Posterior cingulate gyrus (tissue), 11 donors: ENCODE data around the gene PEX6.
"Not testable (repeated sequence)": the region's sequence is repeated elsewhere in the genome, so short reads cannot be mapped to it uniquely, and the experiment has no call there.

Source experiments
- DNase-seq, 10 donors: peaks; one replicate each; pipeline versions ENCODE4 v3.0.0 to v3.0.0-alpha.2; 2020 to 2021; ENCODE audit warnings: mixed read lengths in 3 of 10
- intact Hi-C: fragments of 100-400 bp; cut with DNase I; formaldehyde crosslinking; loops from one replicate; pipeline ENCODE4 v1.15.1; 2023

The PEX6 gene

GRCh38 chr6:42968783-42969182 lies 10.2 kb downstream of the PEX6 start:
- intact Hi-C loops, result no loop called here
- DNase-seq, result peak in 1 of 10 donors; percentile 32

- intact Hi-C loops, result no loop called here
- peak in 1 of 10 donors; percentile 38 for DNase-seq
Observed at GRCh38 chr6:42968126-42968701, 10.8 kb downstream of the PEX6 start.

- intact Hi-C loops, result no loop called here
- DNase-seq, result peak in 1 of 10 donors; percentile 59
Observed at GRCh38 chr6:42967228-42967627, 11.8 kb downstream of the PEX6 start.

GRCh38 chr6:42966571-42966970 lies 12.4 kb downstream of the PEX6 start:
- intact Hi-C loops, result no loop called here
- DNase-seq, result peak in 1 of 10 donors; percentile 39

- intact Hi-C loops, result no loop called here
- peak in 4 of 10 donors; percentile 22 to 85 (median 54) for DNase-seq
Observed at GRCh38 chr6:42963855-42964605, 15.0 kb downstream of the PEX6 start.

GRCh38 chr6:42963179-42963854 lies 15.7 kb downstream of the PEX6 start:
- intact Hi-C loops, result no loop called here
- DNase-seq, result peak in 3 of 10 donors; percentile 73 to 81 (median 77)

- intact Hi-C loops, result no loop called here
- DNase-seq, result peak in 3 of 10 donors; percentile 50 to 81 (median 63)
Observed at GRCh38 chr6:42962502-42963178, 16.3 kb downstream of the PEX6 start.

- peak in 4 of 10 donors; percentile 24 to 69 (median 46) for DNase-seq
- intact Hi-C loops, result no loop called here
Observed at GRCh38 chr6:42962096-42962495, 16.9 kb downstream of the PEX6 start.

- DNase-seq, result no peak
- intact Hi-C loops, result no loop called here
Observed at GRCh38 chr6:42961020-42961470, 17.9 kb downstream of the PEX6 start.

GRCh38 chr6:42960243-42961019 lies 18.6 kb downstream of the PEX6 start, which contains the start of gene GNMT:
Gene GNMT, plus strand, starts transcription at chr6:42960754. Its CDS starts 14 bp downstream, at chr6:42960768.
- intact Hi-C loops, result no loop called here

GRCh38 chr6:42959917-42960242 lies 19.1 kb downstream of the PEX6 start:
- intact Hi-C loops, result no loop called here
- DNase-seq, result peak in 1 of 10 donors; percentile 71

More at GRCh38 chr6:42960243-42961019, 18.6 kb downstream of the PEX6 start, which contains the start of gene GNMT:
- peak in 7 of 10 donors; percentile 25 to 93 (median 35) for DNase-seq

GRCh38 chr6:42958125-42958524 lies 20.9 kb downstream of the PEX6 start:
- peak in 3 of 10 donors; percentile 7 to 21 (median 16) for DNase-seq
- intact Hi-C loops, result no loop called here

GRCh38 chr6:42954405-42954804 lies 24.6 kb downstream of the PEX6 start:
- intact Hi-C loops, result not testable (repeated sequence)
- DNase-seq, result peak in 1 of 10 donors; percentile 2

- no peak for DNase-seq
- intact Hi-C loops, result no loop called here
Observed at GRCh38 chr6:42952389-42952788, 26.6 kb downstream of the PEX6 start.

GRCh38 chr6:42947950-42948349 lies 31.0 kb downstream of the PEX6 start:
- intact Hi-C loops, result no loop called here
- peak in 1 of 10 donors; percentile 4 for DNase-seq

- peak in 3 of 10 donors; percentile 20 to 49 (median 37) for DNase-seq
Observed at GRCh38 chr6:42942444-42942843, 36.5 kb downstream of the PEX6 start.

GRCh38 chr6:42941356-42941755 lies 37.6 kb downstream of the PEX6 start:
- DNase-seq, result peak in 1 of 10 donors; percentile 28
- intact Hi-C loops, result not testable (repeated sequence)

More at GRCh38 chr6:42942444-42942843, 36.5 kb downstream of the PEX6 start:
- intact Hi-C loops, result no loop called here

- DNase-seq, result peak in 2 of 10 donors; percentile 7 to 27
- intact Hi-C loops, result no loop called here
Observed at GRCh38 chr6:42940493-42941045, 38.4 kb downstream of the PEX6 start.

GRCh38 chr6:42939810-42940167 lies 39.2 kb downstream of the PEX6 start:
- intact Hi-C loops, result no loop called here
- peak in 3 of 10 donors; percentile 1 to 29 (median 3) for DNase-seq
